ENCODE measurements around the gene ABCA3.
A peak's percentile ranks its signal among the peaks of the same experiment; 100 is the strongest.
"Not testable (repeated sequence)": the region's sequence is repeated elsewhere in the genome, so short reads cannot be mapped to it uniquely, and the experiment has no call there.

Gene ABCA3

GRCh38 chr16:2340564-2341455 lies at the start of gene ABCA3:
Gene ABCA3 (minus strand): TSS chr16:2340728. CDS start chr16:2326466, 14,262 bp downstream.
- DNase-seq, result peak; percentile 86

- peak; percentile 91 for DNase-seq
Observed at GRCh38 chr16:2388875-2389433, 48.4 kb upstream of the ABCA3 start.

- no peak for DNase-seq
Observed at GRCh38 chr16:2388139-2388874, 47.8 kb upstream of the ABCA3 start.

GRCh38 chr16:2386990-2387389 lies 46.5 kb upstream of the ABCA3 start:
- no peak for DNase-seq

- DNase-seq, result not testable (repeated sequence)
Observed at GRCh38 chr16:2385982-2386381, 45.5 kb upstream of the ABCA3 start.

- peak; percentile 41 for DNase-seq
Observed at GRCh38 chr16:2385190-2385836, 44.8 kb upstream of the ABCA3 start.

- no peak for DNase-seq
Observed at GRCh38 chr16:2384426-2384825, 43.9 kb upstream of the ABCA3 start.

GRCh38 chr16:2383501-2383900 lies 43.0 kb upstream of the ABCA3 start:
- no peak for DNase-seq

- no peak for DNase-seq
Observed at GRCh38 chr16:2374644-2375043, 34.1 kb upstream of the ABCA3 start.

GRCh38 chr16:2373176-2373575 lies 32.6 kb upstream of the ABCA3 start:
- DNase-seq, result no peak

GRCh38 chr16:2372684-2373083 lies 32.2 kb upstream of the ABCA3 start:
- DNase-seq, result no peak

GRCh38 chr16:2371421-2371820 lies 30.9 kb upstream of the ABCA3 start:
- no peak for DNase-seq

GRCh38 chr16:2370721-2371120 lies 30.2 kb upstream of the ABCA3 start:
- DNase-seq, result no peak

- no peak for DNase-seq
Observed at GRCh38 chr16:2366660-2367309, 26.3 kb upstream of the ABCA3 start.

GRCh38 chr16:2365397-2366294 lies 25.1 kb upstream of the ABCA3 start:
- DNase-seq, result no peak

GRCh38 chr16:2364638-2365210 lies 24.2 kb upstream of the ABCA3 start:
- DNase-seq, result peak; percentile 41

GRCh38 chr16:2362218-2362617 lies 21.7 kb upstream of the ABCA3 start:
- DNase-seq, result no peak

GRCh38 chr16:2361129-2361528 lies 20.6 kb upstream of the ABCA3 start:
- no peak for DNase-seq

- no peak for DNase-seq
Observed at GRCh38 chr16:2359919-2360318, 19.4 kb upstream of the ABCA3 start.

GRCh38 chr16:2358811-2359210 lies 18.3 kb upstream of the ABCA3 start:
- no peak for DNase-seq

- DNase-seq, result no peak
Observed at GRCh38 chr16:2357331-2357730, 16.8 kb upstream of the ABCA3 start.

Measured in NCI-H2029 (cell line).